WTC11 (cell line): ENCODE measurements around the gene PIAS2. TPM values are rescaled to one million over a fixed set of nuclear protein-coding genes. Genes with fewer than 3 reads are reported as not detected.
A peak's percentile ranks its signal among the peaks of the same experiment; 100 is the strongest.

ENCODE experiments used
- ATAC-seq: fragments of 200-7000 bp; cut with Tn5 transposase; 2 replicates; pipeline ENCODE4 v1.10.0; 2021; ENCODE audit warnings: mild to moderate bottlenecking, moderate library complexity
- CTCF ChIA-PET: fragments of 300-600 bp; sonication (Branson Sonifier 250); formaldehyde crosslinking; loops from one replicate; lab custom pipeline; 2021; ENCODE audit warnings: antibody characterized with exemption; lab: Charles Lee
- POLR2A ChIA-PET: fragments of 350-600 bp; sonication (Branson Sonifier 250); formaldehyde crosslinking; loops from one replicate; lab custom pipeline; 2021; ENCODE audit warnings: antibody characterized with exemption; lab: Charles Lee
- DNase-seq: peaks from one replicate; pipeline ENCODE4 v3.0.0; 2021; ENCODE audit warnings: low spot score
- H3K27ac Mint-ChIP-seq: 2 replicates; pipeline ENCODE4 v1.8.0; 2021; ENCODE audit warnings: mixed read lengths
- H3K27me3 Mint-ChIP-seq: 2 replicates; pipeline ENCODE4 v1.8.0; 2021; ENCODE audit warnings: low read depth, mild to moderate bottlenecking, moderate library complexity, mixed read lengths
- H3K36me3 Mint-ChIP-seq: 2 replicates; pipeline ENCODE4 v1.8.0; 2021; ENCODE audit warnings: mixed read lengths
- H3K4me1 Mint-ChIP-seq: 2 replicates; pipeline ENCODE4 v1.8.0; 2022; ENCODE audit warnings: mixed read lengths
- H3K4me3 Mint-ChIP-seq: 2 replicates; pipeline ENCODE4 v1.8.0; 2021; ENCODE audit warnings: mild to moderate bottlenecking, moderate library complexity, mixed read lengths
- H3K9me3 Mint-ChIP-seq: 2 replicates; pipeline ENCODE4 v1.8.0; 2021; ENCODE audit warnings: mixed read lengths
- ATF2 ChIP-seq: sonication (generic); formaldehyde crosslinking; IDR thresholded peaks from 2 replicates; pipeline ENCODE4 v1.8.1; 2022; ENCODE audit warnings: low read depth, missing genetic modification reagents, borderline replicate concordance
- ELF4 ChIP-seq: sonication (generic); formaldehyde crosslinking; IDR thresholded peaks from 2 replicates; pipeline ENCODE4 v1.8.1; 2022; ENCODE audit warnings: low read depth, mild to moderate bottlenecking, moderate library complexity, missing genetic modification reagents
- FOXP1 ChIP-seq: sonication (generic); formaldehyde crosslinking; IDR thresholded peaks from 2 replicates; pipeline ENCODE4 v1.8.0; 2022; ENCODE audit warnings: missing genetic modification reagents, mild to moderate bottlenecking, moderate library complexity, borderline replicate concordance
- HMGA2 ChIP-seq: fragments of 250-450 bp; sonication (Bioruptor Pico); IDR thresholded peaks from 2 replicates; pipeline ENCODE4 v1.4.0; 2021; ENCODE audit warnings: mild to moderate bottlenecking, moderate library complexity
- HMGXB4 ChIP-seq: sonication (generic); formaldehyde crosslinking; IDR thresholded peaks from 2 replicates; pipeline ENCODE4 v1.8.1; 2023; ENCODE audit warnings: mild to moderate bottlenecking, moderate library complexity, missing genetic modification reagents
- IRF2 ChIP-seq: sonication (generic); formaldehyde crosslinking; IDR thresholded peaks from 2 replicates; pipeline ENCODE4 v1.8.0; 2022; ENCODE audit warnings: low read depth, missing genetic modification reagents, borderline replicate concordance
- JUN ChIP-seq: sonication (generic); formaldehyde crosslinking; IDR thresholded peaks from 2 replicates; pipeline ENCODE4 v1.8.0; 2023; ENCODE audit warnings: mild to moderate bottlenecking, missing genetic modification reagents
- NR3C1 ChIP-seq: sonication (generic); formaldehyde crosslinking; conservative IDR thresholded peaks from 2 replicates; pipeline ENCODE4 v1.8.1; 2023; ENCODE audit warnings: low read depth, mild to moderate bottlenecking, missing genetic modification reagents
- SMAD4 ChIP-seq: sonication (generic); formaldehyde crosslinking; IDR thresholded peaks from 2 replicates; pipeline ENCODE4 v1.8.0; 2022; ENCODE audit warnings: mild to moderate bottlenecking, missing genetic modification reagents
- TCF7 ChIP-seq: sonication (generic); formaldehyde crosslinking; IDR thresholded peaks from 2 replicates; pipeline ENCODE4 v1.8.0; 2022; ENCODE audit warnings: mild to moderate bottlenecking, low read depth, missing genetic modification reagents, moderate library complexity
- ZBTB21 ChIP-seq: sonication (generic); formaldehyde crosslinking; IDR thresholded peaks from 2 replicates; pipeline ENCODE4 v1.8.1; 2023; ENCODE audit warnings: mild to moderate bottlenecking, missing genetic modification reagents, borderline replicate concordance
- ZBTB43 ChIP-seq: sonication (generic); formaldehyde crosslinking; IDR thresholded peaks from 2 replicates; pipeline ENCODE4 v1.8.1; 2023; ENCODE audit warnings: mild to moderate bottlenecking, missing genetic modification reagents
- ZNF219 ChIP-seq: sonication (generic); formaldehyde crosslinking; IDR thresholded peaks from 2 replicates; pipeline ENCODE4 v1.8.0; 2023; ENCODE audit warnings: missing genetic modification reagents, mild to moderate bottlenecking, borderline replicate concordance
- ZNF532 ChIP-seq: fragments of 250-450 bp; sonication (Bioruptor Pico); IDR thresholded peaks from 2 replicates; pipeline ENCODE4 v1.9.0; 2021; ENCODE audit warnings: mild to moderate bottlenecking, borderline replicate concordance
- total RNA-seq: library from RNA; stranded (reverse); gene quantifications from 3 replicates; pipeline ENCODE4 v1.2.3, GENCODE V29; 2021
- TF ChIP-seq, protein P1 (sequence below): fragments of 250-450 bp; sonication (Bioruptor Pico); IDR thresholded peaks from 2 replicates; pipeline ENCODE4 v1.8.0; 2021; ENCODE audit warnings: mild to moderate bottlenecking
- TF ChIP-seq, protein P2 (sequence below): sonication (generic); formaldehyde crosslinking; IDR thresholded peaks from 2 replicates; pipeline ENCODE4 v1.8.1; 2022; ENCODE audit warnings: missing genetic modification reagents, borderline replicate concordance
- TF ChIP-seq, protein P3 (sequence below): sonication (generic); formaldehyde crosslinking; IDR thresholded peaks from 2 replicates; pipeline ENCODE4 v1.8.0; 2022; ENCODE audit warnings: mild to moderate bottlenecking, missing genetic modification reagents

PIAS2 gene
- total RNA-seq, 1 experiment from 2014 or later: 50.7 TPM

DNA sequence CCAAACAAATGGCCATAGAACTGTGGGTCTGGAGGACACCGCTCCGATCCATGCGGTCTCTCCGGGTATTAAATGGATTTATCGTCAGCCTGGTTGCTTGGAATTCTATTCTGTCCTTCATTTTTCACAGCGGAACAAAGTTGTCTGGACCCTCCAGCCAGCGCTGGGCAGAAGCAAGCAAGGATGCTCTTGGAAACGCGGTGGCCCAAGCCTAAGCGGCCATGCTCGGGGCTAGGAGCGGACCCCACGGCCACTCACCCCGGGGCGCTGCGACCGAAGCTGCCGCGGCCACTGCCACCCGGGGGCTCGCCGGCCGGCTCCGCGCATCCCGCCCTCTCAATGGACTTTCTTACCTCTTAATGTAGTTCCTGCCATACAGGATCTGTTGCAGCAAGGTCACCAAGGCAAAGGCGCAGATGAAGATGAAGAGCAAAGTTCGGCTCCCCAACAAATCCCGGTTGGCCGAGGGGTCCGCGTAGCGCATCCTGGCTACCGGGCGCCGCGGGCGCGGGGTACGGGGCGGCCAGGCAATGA is 161.2 kb downstream of the PIAS2 start:
- Mint-ChIP-seq H3K4me1 (peaks cover 24% of the 10 kb centered on the region), H3K36me3 (no peaks in the 10 kb centered on the region), H3K27me3 (peaks cover 57% of the 10 kb centered on the region), H3K9me3 (no peaks in the 10 kb centered on the region), H3K4me3 (peak overlapping the region; percentile 63), H3K27ac (no peak overlapping the region)
- DNase-seq (no peak), ATAC-seq (peak; percentile 2; the same call in 1 of the 2 replicates)
- no peak for TF ChIP-seq ATF2 (CRISPR knock-in tag)
- no peak for TF ChIP-seq ZNF532 (CRISPR knock-in tag)
- no peak for TF ChIP-seq HMGXB4
- TF ChIP-seq ZNF219 (CRISPR knock-in tag): 0 out of 2 replicates have a peak, but pooled peaks have one; percentile 35
- TF ChIP-seq, protein P1, sequence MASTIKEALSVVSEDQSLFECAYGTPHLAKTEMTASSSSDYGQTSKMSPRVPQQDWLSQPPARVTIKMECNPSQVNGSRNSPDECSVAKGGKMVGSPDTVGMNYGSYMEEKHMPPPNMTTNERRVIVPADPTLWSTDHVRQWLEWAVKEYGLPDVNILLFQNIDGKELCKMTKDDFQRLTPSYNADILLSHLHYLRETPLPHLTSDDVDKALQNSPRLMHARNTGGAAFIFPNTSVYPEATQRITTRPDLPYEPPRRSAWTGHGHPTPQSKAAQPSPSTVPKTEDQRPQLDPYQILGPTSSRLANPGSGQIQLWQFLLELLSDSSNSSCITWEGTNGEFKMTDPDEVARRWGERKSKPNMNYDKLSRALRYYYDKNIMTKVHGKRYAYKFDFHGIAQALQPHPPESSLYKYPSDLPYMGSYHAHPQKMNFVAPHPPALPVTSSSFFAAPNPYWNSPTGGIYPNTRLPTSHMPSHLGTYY (CRISPR knock-in tag): no peak
- no peak for TF ChIP-seq TCF7 (CRISPR knock-in tag)
- TF ChIP-seq ZBTB21: no peak
- ChIA-PET POLR2A (no interaction called here), CTCF (interaction anchor here (0.5 to 2.6 kb wide), 6 partner anchors 16 to 166 kb away, joined by 3 to 25 read pairs (median 5); partner anchors contain the start of gene LOXHD1)

- ChIA-PET CTCF (interaction anchor here (0.5 to 2.6 kb wide), 9 partner anchors 16 to 167 kb away, joined by 3 to 25 read pairs (median 4); partner anchors contain the start of gene LOXHD1), POLR2A (no interaction called here)
- Mint-ChIP-seq H3K27me3 (peaks cover 51% of the 10 kb centered on the region), H3K4me3 (peak overlapping the region; percentile 63), H3K36me3 (no peaks in the 10 kb centered on the region), H3K9me3 (no peaks in the 10 kb centered on the region), H3K4me1 (peaks cover 24% of the 10 kb centered on the region), H3K27ac (no peak overlapping the region; the same call in 1 of the 2 replicates)
- ATAC-seq (0 out of 2 replicates have a peak, but pooled peaks have one; percentile 1), DNase-seq (no peak)
- TF ChIP-seq TCF7 (CRISPR knock-in tag) (no peak), ZBTB43 (CRISPR knock-in tag) (no peak), IRF2 (CRISPR knock-in tag) (no peak), FOXP1 (CRISPR knock-in tag) (no peak), JUN (CRISPR knock-in tag) (no peak), SMAD4 (CRISPR knock-in tag) (no peak), HMGA2 (CRISPR knock-in tag) (no peak), ELF4 (CRISPR knock-in tag) (no peak), NR3C1 (CRISPR knock-in tag) (no peak)
- TF ChIP-seq, protein P2, sequence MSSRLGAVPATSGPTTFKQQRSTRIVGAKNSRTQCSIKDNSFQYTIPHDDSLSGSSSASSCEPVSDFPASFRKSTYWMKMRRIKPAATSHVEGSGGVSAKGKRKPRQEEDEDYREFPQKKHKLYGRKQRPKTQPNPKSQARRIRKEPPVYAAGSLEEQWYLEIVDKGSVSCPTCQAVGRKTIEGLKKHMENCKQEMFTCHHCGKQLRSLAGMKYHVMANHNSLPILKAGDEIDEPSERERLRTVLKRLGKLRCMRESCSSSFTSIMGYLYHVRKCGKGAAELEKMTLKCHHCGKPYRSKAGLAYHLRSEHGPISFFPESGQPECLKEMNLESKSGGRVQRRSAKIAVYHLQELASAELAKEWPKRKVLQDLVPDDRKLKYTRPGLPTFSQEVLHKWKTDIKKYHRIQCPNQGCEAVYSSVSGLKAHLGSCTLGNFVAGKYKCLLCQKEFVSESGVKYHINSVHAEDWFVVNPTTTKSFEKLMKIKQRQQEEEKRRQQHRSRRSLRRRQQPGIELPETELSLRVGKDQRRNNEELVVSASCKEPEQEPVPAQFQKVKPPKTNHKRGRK (CRISPR knock-in tag): no peak
- TF ChIP-seq, protein P3, sequence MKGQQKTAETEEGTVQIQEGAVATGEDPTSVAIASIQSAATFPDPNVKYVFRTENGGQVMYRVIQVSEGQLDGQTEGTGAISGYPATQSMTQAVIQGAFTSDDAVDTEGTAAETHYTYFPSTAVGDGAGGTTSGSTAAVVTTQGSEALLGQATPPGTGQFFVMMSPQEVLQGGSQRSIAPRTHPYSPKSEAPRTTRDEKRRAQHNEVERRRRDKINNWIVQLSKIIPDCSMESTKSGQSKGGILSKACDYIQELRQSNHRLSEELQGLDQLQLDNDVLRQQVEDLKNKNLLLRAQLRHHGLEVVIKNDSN (CRISPR knock-in tag): no peak
Observed at GRCh38 chr18:46755315-46756024, 161.8 kb downstream of the PIAS2 start.
